ENCODE data around the gene FCHSD2.

The FCHSD2 gene

GRCh38 chr11:73162196-73162740, 20.1 kb upstream of the FCHSD2 start:
- Histone ChIP-seq H3K9me3 (ENCODE audit: insufficient read depth, low read length) (no peaks in the 10 kb centered on the region), H3K4me1 (ENCODE audit: insufficient read depth, insufficient read length) (no peaks in the 10 kb centered on the region), H3K36me3 (ENCODE audit: insufficient read depth, insufficient read length, low read length) (no peaks in the 10 kb centered on the region), H3K4me3 (ENCODE audit: insufficient read length, low read depth) (no peak overlapping the region), H3K27me3 (ENCODE audit: insufficient read depth, insufficient read length) (no peaks in the 10 kb centered on the region), H3K9ac (ENCODE audit: insufficient read length, low read depth) (no peak overlapping the region)
- TF ChIP-seq ZNF274 (IDR thresholded peaks at IDR 0.05; ENCODE audit: low read depth, low read length), result no peak
- no peak for TF ChIP-seq YY1 (IDR thresholded peaks at IDR 0.05; ENCODE audit: insufficient read depth, insufficient read length)
- TF ChIP-seq SUZ12 (IDR thresholded peaks at IDR 0.05; ENCODE audit: extremely low read depth, insufficient read depth, insufficient read length), result no peak
- DNase-seq (ENCODE audit: low read depth, low spot score), result no peak

- H3K9ac ChIP-seq (ENCODE audit: insufficient read length, low read depth), result no peak overlapping the region
- no peaks in the 10 kb centered on the region for H3K4me1 ChIP-seq (ENCODE audit: insufficient read depth, insufficient read length)
Measured at GRCh38 chr11:73160005-73160760, 18.1 kb upstream of the FCHSD2 start.

GRCh38 chr11:73159297-73159696, 17.2 kb upstream of the FCHSD2 start:
- no peak overlapping the region for H3K9ac ChIP-seq (ENCODE audit: insufficient read length, low read depth)
- no peak for DNase-seq (ENCODE audit: low read depth, low spot score)
- H3K4me1 ChIP-seq (ENCODE audit: insufficient read depth, insufficient read length), result no peaks in the 10 kb centered on the region

More at GRCh38 chr11:73160005-73160760, 18.1 kb upstream of the FCHSD2 start:
- Histone ChIP-seq H3K9me3 (ENCODE audit: insufficient read depth, low read length) (no peaks in the 10 kb centered on the region), H3K4me3 (ENCODE audit: insufficient read length, low read depth) (no peak overlapping the region), H3K36me3 (ENCODE audit: insufficient read depth, insufficient read length, low read length) (no peaks in the 10 kb centered on the region), H3K27me3 (ENCODE audit: insufficient read depth, insufficient read length) (no peaks in the 10 kb centered on the region)
- TF ChIP-seq ZNF274 (IDR thresholded peaks at IDR 0.05; ENCODE audit: low read depth, low read length) (no peak), SUZ12 (IDR thresholded peaks at IDR 0.05; ENCODE audit: extremely low read depth, insufficient read depth, insufficient read length) (no peak), YY1 (IDR thresholded peaks at IDR 0.05; ENCODE audit: insufficient read depth, insufficient read length) (no peak)
- DNase-seq (ENCODE audit: low read depth, low spot score), result no peak

GRCh38 chr11:73158356-73159051, 16.4 kb upstream of the FCHSD2 start:
- H3K4me3 ChIP-seq (ENCODE audit: insufficient read length, low read depth), result no peak overlapping the region
- H3K4me1 ChIP-seq (ENCODE audit: insufficient read depth, insufficient read length), result no peaks in the 10 kb centered on the region
- DNase-seq (ENCODE audit: low read depth, low spot score), result no peak

More at GRCh38 chr11:73159297-73159696, 17.2 kb upstream of the FCHSD2 start:
- Histone ChIP-seq H3K9me3 (ENCODE audit: insufficient read depth, low read length) (no peaks in the 10 kb centered on the region), H3K4me3 (ENCODE audit: insufficient read length, low read depth) (no peak overlapping the region), H3K27me3 (ENCODE audit: insufficient read depth, insufficient read length) (no peaks in the 10 kb centered on the region), H3K36me3 (ENCODE audit: insufficient read depth, insufficient read length, low read length) (no peaks in the 10 kb centered on the region)
- TF ChIP-seq YY1 (IDR thresholded peaks at IDR 0.05; ENCODE audit: insufficient read depth, insufficient read length), result no peak
- no peak for TF ChIP-seq ZNF274 (IDR thresholded peaks at IDR 0.05; ENCODE audit: low read depth, low read length)
- TF ChIP-seq SUZ12 (IDR thresholded peaks at IDR 0.05; ENCODE audit: extremely low read depth, insufficient read depth, insufficient read length), result no peak

GRCh38 chr11:73157101-73158010, 15.2 kb upstream of the FCHSD2 start:
- Histone ChIP-seq H3K36me3 (ENCODE audit: insufficient read depth, insufficient read length, low read length) (no peaks in the 10 kb centered on the region), H3K4me1 (ENCODE audit: insufficient read depth, insufficient read length) (no peaks in the 10 kb centered on the region), H3K9me3 (ENCODE audit: insufficient read depth, low read length) (no peaks in the 10 kb centered on the region), H3K9ac (ENCODE audit: insufficient read length, low read depth) (no peak overlapping the region), H3K4me3 (ENCODE audit: insufficient read length, low read depth) (no peak overlapping the region), H3K27me3 (ENCODE audit: insufficient read depth, insufficient read length) (no peaks in the 10 kb centered on the region)
- DNase-seq (ENCODE audit: low read depth, low spot score), result no peak
- TF ChIP-seq YY1 (IDR thresholded peaks at IDR 0.05; ENCODE audit: insufficient read depth, insufficient read length) (no peak), SUZ12 (IDR thresholded peaks at IDR 0.05; ENCODE audit: extremely low read depth, insufficient read depth, insufficient read length) (no peak), ZNF274 (IDR thresholded peaks at IDR 0.05; ENCODE audit: low read depth, low read length) (no peak)

More at GRCh38 chr11:73158356-73159051, 16.4 kb upstream of the FCHSD2 start:
- Histone ChIP-seq H3K27me3 (ENCODE audit: insufficient read depth, insufficient read length) (no peaks in the 10 kb centered on the region), H3K36me3 (ENCODE audit: insufficient read depth, insufficient read length, low read length) (no peaks in the 10 kb centered on the region), H3K9ac (ENCODE audit: insufficient read length, low read depth) (no peak overlapping the region), H3K9me3 (ENCODE audit: insufficient read depth, low read length) (no peaks in the 10 kb centered on the region)
- TF ChIP-seq ZNF274 (IDR thresholded peaks at IDR 0.05; ENCODE audit: low read depth, low read length), result no peak
- TF ChIP-seq SUZ12 (IDR thresholded peaks at IDR 0.05; ENCODE audit: extremely low read depth, insufficient read depth, insufficient read length), result no peak
- no peak for TF ChIP-seq YY1 (IDR thresholded peaks at IDR 0.05; ENCODE audit: insufficient read depth, insufficient read length)

GRCh38 chr11:73156686-73157085, 14.6 kb upstream of the FCHSD2 start:
- H3K36me3 ChIP-seq (ENCODE audit: insufficient read depth, insufficient read length, low read length), result no peaks in the 10 kb centered on the region
- no peak overlapping the region for H3K9ac ChIP-seq (ENCODE audit: insufficient read length, low read depth)

More at GRCh38 chr11:73156686-73157085, 14.6 kb upstream of the FCHSD2 start:
- H3K9me3 ChIP-seq (ENCODE audit: insufficient read depth, low read length), result no peaks in the 10 kb centered on the region
- no peak for DNase-seq (ENCODE audit: low read depth, low spot score)
- no peaks in the 10 kb centered on the region for H3K27me3 ChIP-seq (ENCODE audit: insufficient read depth, insufficient read length)
- H3K4me3 ChIP-seq (ENCODE audit: insufficient read length, low read depth), result no peak overlapping the region
- TF ChIP-seq SUZ12 (IDR thresholded peaks at IDR 0.05; ENCODE audit: extremely low read depth, insufficient read depth, insufficient read length) (no peak), YY1 (IDR thresholded peaks at IDR 0.05; ENCODE audit: insufficient read depth, insufficient read length) (no peak)
- H3K4me1 ChIP-seq (ENCODE audit: insufficient read depth, insufficient read length), result no peaks in the 10 kb centered on the region

Measured in NT2/D1 (cell line).